AG09319 (cell line): ENCODE data around the gene HYDIN.
"Not testable (repeated sequence)": the region's sequence is repeated elsewhere in the genome, so short reads cannot be mapped to it uniquely, and the experiment has no call there.

Experiments used
- DNase-seq: peaks from one replicate; pipeline ENCODE4 v3.0.0-alpha.2; 2010; ENCODE audit warnings: low read depth; ENCODE audit errors: extremely low read depth

The HYDIN gene

DNA sequence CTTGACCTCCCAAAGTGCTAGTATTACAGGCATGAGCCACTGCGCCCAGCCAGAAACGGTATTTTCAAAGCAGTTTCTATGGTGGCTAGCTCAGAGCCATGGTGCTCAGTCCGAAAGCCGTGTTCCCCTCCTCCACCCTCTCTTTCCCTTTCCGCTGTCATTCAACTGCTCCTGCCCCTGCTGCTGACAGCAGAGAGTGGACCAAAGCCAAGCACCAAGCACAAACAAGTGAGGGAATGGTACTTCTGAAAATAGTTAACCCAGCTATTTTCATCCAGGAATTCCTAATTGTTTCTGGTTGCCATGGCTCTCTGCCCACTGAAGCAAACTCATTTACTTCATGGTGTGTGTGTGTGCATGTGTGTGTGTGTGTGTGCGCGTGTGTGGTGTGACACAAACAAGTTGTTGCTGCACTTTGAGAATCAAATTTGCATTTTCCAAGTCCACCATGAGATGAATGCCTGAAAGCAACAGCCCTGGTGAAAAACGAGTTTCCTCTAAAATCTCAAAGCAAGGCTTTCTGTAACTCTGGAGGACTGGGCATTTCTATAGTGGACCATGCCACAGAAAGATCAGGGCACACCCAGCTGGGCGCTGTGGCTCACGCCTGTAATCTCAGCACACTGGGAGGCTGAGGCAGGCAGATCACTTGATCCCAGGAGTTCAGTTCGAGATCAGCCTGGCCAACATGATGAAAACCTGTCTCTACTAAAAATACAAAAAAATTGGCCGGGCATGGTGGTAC lies 293.6 kb downstream of the HYDIN start:
- DNase-seq, result not testable (repeated sequence)

DNA sequence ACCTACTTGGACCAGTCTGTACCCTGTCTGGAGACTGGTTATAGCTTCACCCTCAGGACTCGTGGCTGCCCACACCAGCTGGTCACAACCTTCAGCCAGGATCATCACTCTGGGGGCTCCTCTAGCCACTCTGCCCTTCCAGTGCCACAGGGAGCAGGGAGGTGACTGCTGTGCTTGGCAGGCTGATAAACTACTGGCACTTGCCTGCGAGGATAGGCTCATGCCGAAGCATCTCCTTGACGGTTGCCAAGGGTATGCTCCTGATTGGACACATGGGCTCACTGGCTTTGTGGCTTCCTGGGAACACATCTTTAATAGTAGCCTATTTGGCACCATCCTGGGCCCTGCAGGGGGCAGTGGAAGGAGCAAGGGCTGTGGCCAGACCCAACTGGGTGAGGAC lies 295.2 kb downstream of the HYDIN start:
- DNase-seq, result not testable (repeated sequence)

DNA sequence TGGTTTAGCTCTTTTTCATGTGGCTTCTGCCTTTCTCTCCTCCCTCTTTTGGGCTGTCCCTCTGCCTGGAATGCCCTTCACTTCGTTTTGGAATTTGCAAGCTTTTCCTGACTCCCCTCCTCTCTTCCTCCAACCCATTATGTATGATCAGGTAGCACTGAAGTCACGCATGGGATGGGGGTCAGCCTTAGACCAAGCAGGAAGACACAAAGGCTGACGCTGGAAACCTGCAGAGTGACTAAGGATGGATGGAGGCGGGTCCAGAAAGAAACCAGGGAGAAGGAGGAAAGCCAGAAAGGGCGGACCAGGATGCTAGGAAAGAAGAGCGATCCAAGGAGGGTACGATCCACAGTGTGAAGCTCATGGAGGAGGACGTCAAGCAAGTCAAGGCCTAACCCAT lies 296.8 kb downstream of the HYDIN start:
- not testable (repeated sequence) for DNase-seq

DNA sequence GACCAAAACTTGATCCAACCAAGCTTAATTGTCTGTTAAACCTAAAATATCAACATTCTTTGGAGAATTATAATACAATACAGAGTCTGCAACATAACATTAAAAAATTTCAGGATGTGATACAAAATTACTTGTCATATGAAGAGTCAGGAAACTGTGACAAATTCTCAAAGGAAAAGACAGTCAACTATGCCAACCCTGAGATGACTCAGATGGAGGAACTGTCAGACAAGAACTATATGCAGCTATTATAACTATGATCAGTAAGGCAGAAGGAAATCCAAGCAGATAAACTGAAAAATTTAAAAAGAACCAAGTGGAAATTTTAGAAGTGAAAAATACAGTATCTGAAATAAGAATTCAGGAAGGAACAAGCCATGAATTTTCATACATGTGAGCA lies 299.8 kb downstream of the HYDIN start:
- not testable (repeated sequence) for DNase-seq

DNA sequence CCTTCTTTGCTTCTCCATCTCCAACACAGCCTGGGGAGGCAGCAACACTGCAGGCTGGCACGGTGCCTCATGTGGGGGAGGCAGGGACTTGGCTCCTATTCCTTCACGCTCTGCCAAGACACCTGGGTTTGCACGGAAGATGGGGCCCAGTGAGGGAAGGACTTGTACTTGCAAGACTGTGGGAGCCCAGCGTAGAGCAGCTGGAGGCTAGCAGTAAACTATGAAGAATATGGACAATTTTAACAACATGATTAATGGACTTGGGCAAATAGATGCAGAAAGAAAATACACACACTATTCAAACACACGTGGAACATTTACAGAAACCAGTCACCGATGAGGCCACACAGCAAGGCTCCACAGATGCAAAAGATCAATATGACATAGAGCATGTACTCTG lies 308.4 kb downstream of the HYDIN start:
- not testable (repeated sequence) for DNase-seq

DNA sequence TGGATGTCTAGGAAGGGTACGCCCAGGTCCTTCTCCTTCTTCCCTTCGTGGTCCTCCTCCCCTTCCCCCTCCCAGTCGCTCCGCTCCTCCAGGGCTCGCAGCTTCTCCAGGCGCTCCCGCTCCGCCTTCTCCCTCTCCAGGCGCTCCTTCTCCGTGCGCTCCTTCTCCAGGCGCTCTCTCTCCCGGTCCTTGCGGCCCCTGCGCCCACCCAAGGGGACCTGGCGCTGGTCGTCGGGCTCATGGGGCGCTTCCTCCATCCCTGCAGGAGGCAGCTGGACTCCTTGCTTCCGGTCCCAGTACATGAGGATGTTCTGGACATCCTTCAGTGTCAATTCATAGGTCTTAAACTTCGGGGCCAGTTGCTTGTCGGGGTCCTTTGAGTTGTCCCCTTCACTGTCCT lies 309.9 kb downstream of the HYDIN start:
- DNase-seq, result not testable (repeated sequence)

DNA sequence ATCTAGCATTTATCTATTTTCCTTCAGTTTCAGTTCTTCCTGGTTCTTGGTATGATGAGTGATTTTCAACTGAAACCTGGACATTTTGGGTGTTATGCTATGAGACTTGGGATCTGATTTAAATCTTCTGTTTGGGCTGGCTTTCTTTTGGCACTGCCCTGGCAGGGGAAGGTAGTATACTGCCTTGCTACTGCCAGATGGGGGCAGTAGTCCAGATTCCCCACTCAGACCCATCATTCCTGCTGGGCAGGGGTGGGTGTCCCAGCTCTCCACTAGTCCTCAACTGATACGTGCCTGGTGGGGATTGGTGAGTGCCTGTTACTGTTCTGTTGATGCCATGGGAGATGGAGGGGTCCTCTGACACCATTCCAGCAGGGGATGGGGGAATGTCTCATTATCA lies 342.3 kb downstream of the HYDIN start:
- not testable (repeated sequence) for DNase-seq

DNA sequence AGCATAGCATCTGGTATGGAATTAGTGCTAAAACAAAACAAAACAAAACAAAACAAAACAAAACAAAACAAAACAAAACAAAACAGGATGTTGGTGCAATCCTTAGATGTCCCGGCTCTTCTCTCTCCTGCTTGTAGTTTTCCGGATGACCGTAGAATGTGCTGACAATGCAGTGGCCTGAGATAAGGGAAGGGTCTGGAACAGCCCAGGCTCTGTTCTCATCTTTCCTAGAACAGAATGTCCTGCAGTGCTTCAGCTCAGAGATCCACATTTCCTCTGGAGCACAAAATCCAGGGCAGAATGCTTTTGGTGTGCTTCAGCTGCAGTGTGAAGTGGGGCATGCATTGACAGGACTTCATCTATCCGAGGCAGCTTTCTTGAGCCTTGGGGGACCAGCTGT lies 345.9 kb downstream of the HYDIN start:
- not testable (repeated sequence) for DNase-seq

DNA sequence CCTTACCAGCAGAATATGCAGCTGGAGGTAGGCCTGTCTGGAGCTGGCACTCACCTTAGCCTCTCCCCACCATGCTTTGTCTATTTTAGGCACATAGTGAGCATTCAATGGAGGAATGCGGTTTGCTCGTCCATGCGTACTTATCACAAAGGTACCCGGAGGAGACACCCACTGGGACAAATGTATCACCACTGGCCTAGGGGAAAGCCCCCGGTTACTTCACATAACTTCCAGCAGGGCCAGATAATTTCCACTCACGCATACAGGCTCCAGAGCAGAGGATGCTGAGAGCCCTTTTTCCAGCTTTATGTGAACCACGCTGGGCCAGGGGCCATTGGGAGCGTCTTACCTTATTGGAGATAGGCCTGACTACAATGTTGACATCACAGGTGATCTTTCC lies 348.2 kb downstream of the HYDIN start:
- DNase-seq, result not testable (repeated sequence)

DNA sequence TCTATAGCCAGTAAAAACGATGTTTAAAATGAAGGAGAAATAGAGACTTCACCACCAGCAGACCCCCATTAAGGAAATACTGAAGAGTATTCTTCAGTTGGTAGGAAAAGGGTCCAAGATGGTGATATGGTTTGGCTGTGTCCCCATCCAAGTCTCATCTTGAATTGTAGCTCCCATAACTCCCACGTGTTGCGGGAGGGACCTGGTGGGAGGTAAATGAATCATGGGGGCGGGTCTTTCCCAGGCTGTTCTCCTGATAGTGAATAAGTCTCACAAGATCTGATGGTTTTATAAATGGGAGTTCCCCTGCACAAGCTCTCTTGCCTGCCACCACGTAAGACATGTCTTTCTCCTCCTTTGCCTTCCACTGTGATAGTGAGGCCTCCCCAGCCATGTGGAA lies 352.6 kb downstream of the HYDIN start:
- DNase-seq, result not testable (repeated sequence)

DNA sequence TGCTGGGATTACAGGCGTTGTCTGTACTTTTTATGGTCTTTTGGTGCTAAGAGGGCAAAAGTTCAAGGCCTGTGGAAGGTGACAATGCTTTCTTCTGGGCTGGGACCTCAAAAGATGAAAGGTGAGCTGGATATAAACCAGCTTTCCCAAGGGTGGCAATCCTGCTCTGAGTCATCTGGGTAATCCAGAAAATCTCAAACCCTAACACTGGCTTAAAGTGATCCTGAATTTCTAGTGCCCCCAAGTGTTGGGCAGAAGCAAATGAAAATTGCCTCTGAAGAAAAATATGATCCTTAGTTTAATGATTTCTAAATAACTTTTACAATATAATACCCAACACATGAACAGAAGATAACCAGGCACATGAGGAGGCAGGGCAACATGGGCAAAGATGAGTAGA lies 354.1 kb downstream of the HYDIN start:
- not testable (repeated sequence) for DNase-seq

DNA sequence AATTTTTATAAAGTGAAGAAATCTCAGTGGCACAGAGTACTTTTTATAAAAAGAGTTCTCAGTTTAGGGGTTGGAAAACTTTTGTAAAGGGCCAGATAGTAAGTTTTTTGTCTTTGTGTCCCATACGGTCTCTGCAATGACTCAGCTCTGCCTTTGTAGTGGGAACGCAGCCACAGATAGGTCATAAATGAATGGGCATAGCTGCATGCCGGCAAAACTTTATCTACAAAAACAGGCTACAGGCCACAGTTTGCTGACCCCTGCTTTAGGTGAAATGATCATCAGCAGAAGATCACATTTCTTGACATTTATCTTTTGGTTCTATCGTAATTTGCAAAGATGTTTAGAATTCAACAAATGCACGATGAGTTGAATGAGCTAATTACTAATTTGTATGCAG lies 365.8 kb downstream of the HYDIN start:
- not testable (repeated sequence) for DNase-seq

DNA sequence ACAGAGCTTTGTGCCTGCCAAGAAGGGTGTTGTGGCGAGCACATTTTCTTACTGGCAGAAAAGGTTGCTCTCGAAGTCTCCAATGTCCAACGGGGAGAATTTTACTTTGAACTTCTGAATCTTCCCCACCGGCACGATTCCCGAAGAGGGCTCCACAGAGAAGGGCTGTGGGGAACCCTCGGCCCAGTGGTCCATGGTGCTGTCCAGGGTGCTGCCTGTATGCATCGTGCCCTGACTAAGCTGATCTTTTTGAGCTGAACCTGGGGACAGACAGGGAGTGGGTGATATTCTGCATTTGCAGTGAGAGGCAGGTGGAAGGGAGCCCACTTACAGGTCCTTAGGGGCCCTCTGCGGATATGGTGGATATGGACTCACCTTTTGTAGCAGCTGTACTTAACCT lies 368.5 kb downstream of the HYDIN start:
- DNase-seq, result not testable (repeated sequence)

DNA sequence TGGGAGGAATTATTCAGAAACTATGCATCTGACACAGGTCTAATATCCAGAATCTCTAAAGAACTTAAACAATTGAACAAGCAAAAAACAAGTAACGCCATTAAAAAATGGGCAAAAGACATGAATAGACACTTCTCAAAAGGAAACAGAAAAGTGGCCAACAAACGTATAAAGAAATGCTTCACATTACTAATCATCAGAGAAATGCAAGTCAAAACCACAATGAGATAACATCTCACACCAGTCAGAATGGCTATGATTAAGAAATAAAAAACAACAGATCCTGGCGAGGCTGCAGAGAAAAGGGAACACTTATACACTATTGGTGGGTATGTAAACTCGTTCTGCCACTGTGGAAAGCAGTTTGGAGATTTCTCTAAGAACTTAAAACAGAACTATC lies 379.2 kb downstream of the HYDIN start:
- not testable (repeated sequence) for DNase-seq

DNA sequence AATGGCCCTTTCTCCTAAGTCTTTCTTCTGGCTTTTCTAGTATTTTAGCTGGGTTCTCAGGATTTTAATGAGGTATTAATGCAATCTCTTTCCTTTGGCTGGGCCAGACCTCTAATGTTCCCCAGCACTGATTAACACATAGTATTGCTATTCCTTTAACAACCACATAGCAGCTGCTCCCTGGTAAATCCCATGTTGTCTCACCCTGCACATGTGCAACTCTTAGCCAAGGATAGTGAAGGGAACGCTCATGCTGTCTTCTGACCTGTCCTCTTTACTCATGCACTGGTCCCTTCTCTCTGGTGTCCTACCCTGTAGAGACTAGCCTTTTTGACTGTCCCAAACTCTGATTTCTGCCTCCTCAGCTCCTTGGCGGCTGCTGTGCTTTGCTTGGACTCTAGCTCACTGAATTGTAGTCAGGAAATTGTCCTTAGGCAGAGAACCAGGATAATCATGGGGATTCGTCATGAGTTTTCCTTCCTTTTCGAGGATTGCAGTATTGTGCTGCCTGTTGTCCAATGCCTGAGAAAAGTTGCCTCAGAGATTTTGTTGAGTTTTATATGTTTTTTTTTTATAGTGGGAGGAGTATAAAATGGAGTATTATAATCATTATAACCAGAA lies 406.9 kb downstream of the HYDIN start:
- not testable (repeated sequence) for DNase-seq

DNA sequence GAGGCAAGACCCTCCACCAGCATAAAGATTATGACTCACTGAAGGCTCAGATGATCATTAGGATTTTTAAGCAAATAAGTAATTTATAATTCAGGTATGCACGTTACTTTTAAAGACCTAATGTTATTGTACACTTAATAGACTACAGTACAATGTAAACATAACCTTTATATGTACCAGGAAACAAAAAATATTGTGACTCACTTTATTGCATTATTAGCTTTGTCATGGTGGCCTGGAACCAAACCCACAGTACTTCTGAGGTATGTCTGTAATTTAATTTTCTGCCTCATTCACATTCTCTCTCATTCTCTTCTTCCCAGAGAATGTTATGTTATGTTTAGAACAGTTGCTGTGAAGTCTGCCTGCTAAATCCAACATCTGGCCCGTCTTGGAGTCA lies 407.8 kb downstream of the HYDIN start:
- not testable (repeated sequence) for DNase-seq

DNA sequence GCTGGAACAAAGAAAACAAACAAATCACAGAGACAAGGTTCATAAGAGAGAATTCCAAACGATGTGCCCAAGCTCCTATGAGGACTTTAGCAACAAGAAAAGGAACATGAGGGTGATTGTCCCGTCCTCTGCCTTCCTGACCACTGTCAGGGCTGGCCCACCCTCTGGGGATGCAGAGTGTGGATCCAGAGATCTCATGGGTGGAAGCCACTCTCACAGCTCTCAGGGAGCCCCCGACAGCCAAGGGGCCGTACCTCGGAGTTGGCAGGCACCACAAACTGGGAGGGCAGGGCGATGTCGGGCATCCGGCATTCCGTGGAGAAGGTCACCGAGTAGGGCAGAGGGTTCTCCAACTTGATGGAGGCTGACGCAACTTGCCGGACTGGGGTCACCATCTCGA lies 412.4 kb downstream of the HYDIN start:
- DNase-seq, result not testable (repeated sequence)
